ENCODE measurements around the gene SPEN.

DNA sequence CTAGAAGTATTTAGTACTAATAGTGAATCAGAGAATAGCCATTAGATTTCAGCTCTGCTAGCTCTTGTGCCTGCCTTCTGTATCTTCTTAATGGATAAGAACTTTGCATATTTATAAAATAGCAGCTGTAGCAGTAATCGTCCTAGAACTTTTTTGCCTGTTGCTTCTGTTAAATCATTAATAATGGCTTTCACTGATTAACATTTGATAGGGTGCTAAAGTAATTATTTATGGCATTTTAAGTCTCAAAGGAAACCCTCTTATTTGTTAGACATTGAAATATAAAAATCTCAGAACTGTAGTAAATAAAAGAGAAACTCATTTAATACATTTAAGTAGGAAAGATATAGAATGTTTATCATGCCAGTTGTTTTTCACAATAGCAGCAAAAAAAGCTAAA is 27.0 kb downstream of the SPEN start:
- TF ChIP-seq POLR2A (IDR thresholded peaks at IDR 0.05) (no peak), CTCF (IDR thresholded peaks at IDR 0.05) (no peak)
